ENCODE data around the gene SDHB. TPM values are rescaled to one million over a fixed set of nuclear protein-coding genes. Genes with fewer than 3 reads are reported as not detected.

The SDHB gene
- total RNA-seq, 1 experiment from 2014 or later: 243 TPM

DNA sequence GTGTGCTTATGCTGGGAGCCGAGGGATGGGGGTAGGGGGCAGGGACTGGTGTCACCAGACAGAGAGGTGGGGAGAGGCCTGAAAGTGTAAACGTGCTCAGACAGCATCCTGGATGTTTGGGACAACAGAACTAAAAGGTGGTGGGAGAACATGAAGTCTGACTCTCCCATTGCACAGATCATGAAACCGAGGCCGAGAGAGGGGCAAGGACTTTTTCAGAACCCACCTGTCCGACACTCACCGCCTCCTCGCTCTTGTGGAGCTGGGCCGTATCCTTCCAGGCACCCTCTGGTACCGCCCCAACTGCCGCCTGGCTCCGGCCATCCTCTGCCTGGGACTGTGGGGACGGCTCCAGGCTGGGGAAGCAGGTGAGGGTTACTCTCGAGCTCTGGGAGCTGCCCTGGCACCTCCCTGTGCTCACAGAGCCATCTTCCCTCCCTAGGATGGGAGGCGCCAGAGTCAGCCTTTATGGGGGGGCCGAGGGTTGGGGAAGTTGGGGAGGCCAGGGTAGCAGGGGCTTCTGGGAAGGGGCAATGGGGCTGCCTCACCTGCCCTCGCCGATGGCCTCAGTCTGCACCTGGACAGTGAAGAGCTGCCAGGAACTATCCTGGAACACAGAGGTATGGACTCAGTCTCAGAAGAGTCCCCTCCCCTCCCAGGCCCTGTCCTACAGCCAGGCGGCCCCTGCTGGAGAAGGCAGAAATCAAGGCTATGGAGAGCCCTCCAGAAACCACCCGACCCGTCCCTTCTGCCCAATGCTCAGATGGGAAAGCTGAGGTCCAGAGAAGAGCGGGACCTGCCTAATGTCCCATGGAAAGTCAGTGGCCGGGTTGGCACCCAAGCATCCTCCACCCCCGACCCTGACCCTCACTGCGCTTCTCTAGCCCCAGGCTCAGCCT lies 49.1 kb downstream of the SDHB start:
- Histone ChIP-seq H3K4me1 (peaks cover 23% of the 10 kb centered on the region), H3K4me3 (no peak overlapping the region), H3K36me3 (peaks cover 41% of the 10 kb centered on the region), H3K27ac (no peak overlapping the region), H3K9me3 (replicated peaks) (no peaks in the 10 kb centered on the region), H3K27me3 (no peaks in the 10 kb centered on the region)
- no peak for DNase-seq

DNA sequence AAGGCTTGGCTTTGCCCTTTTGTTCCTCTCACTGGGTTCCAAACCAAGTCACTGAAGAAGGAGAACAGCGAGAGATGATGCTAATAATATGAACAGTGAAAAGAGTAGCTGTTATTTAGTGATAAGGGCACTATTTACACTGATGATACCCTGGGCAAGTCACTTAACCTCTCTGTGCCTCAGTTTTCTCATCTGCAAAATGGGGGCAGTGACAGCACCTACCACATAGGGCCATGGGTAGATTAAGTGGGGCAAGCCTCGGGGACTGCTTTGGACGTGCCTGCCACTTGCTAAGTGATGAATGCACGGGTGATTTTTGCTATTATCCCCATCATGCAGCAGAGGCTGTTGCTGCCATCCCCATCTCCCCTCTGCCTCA lies 51.3 kb downstream of the SDHB start:
- no peak overlapping the region for H3K4me3 ChIP-seq
- peaks cover 59% of the 10 kb centered on the region for H3K36me3 ChIP-seq
- no peaks in the 10 kb centered on the region for H3K9me3 ChIP-seq (replicated peaks)
- no peak overlapping the region for H3K27ac ChIP-seq
- H3K4me1 ChIP-seq: peaks cover 16% of the 10 kb centered on the region
- no peak for DNase-seq
- no peaks in the 10 kb centered on the region for H3K27me3 ChIP-seq

DNA sequence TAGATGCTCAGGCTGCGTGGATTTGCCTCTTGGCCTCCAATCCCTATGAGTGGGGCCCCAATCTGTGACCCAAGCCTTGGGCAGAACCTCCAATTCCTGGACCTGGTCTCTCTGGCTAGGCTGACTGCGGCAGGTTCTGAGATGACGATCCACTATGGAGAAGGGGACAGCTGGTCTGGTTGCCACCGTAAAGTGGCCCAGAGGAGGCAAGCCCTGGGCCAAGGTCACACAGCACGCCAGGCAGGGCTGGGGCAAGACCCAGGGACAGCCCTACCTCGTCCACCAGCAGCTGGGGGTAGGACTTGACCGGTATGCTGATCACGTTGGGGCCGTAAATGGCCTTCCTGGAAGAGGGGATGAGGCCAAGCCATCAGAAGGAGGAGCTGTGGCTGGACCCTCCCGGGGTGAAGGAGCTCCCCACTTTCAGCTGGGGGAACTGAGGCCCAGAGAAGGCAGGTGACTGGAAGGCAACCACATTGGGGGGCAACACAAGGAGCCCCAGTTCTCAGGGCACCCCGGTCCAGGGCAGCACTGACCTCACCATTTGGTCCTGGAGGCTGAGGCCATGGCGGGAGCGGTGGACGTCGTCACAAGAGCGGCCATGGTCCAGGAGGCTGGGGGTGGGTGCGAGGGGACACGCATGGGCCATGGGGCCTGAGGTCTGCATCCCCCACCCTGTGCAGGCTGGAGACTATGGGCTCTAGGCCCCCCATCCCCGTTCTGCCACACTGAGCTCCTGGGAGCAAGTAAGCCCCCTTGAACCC lies 51.9 kb downstream of the SDHB start:
- Histone ChIP-seq H3K27ac (no peak overlapping the region), H3K9me3 (replicated peaks) (no peaks in the 10 kb centered on the region), H3K27me3 (no peaks in the 10 kb centered on the region), H3K36me3 (peaks cover 65% of the 10 kb centered on the region), H3K4me1 (peaks cover 16% of the 10 kb centered on the region), H3K4me3 (no peak overlapping the region)
- no peak for DNase-seq

DNA sequence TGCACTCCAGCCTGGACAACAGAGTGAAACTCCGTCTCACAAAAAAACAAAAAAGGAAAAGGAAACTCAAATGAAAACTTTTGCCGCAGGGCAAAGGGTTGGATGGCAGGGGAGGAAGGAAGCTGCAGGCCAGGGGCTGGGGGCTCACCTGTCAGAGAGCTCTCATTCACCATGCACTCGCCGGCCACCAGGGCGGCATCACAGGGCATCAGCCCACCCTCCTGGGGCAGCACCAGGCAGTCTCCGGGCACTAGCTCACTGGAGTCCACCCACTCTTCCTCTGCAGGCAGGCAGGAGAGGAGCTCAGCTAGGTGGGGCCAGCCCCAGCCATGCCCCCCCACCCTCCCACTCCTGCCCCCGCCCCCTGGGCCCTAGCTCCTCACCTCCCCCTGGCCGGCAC lies 54.0 kb downstream of the SDHB start:
- Histone ChIP-seq H3K4me3 (no peak overlapping the region), H3K9me3 (replicated peaks) (no peaks in the 10 kb centered on the region), H3K36me3 (peaks cover 76% of the 10 kb centered on the region), H3K27me3 (no peaks in the 10 kb centered on the region), H3K27ac (no peak overlapping the region), H3K4me1 (peaks cover 16% of the 10 kb centered on the region)
- no peak for DNase-seq

DNA sequence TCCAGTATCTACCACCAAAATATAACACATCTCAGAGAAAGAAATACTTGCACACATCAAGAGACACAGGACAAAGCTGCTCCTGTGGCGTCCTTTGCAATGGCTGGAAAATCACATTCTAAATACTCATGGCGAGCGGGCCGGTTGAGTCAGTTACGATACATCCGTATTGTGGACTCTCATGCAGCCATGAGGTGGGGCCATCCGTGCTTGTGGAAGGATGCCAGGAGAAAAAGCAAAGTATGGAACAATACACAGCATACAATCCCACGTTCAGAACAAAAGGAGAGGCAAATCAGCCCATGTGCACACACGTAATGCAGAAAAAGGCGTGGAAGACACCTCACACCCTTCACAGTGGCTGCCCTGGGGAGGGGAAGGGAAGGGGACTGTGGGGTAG lies 55.2 kb downstream of the SDHB start:
- Histone ChIP-seq H3K4me3 (no peak overlapping the region), H3K27ac (no peak overlapping the region), H3K27me3 (no peaks in the 10 kb centered on the region), H3K4me1 (peaks cover 9% of the 10 kb centered on the region), H3K36me3 (peaks cover 77% of the 10 kb centered on the region), H3K9me3 (replicated peaks) (no peaks in the 10 kb centered on the region)
- DNase-seq: no peak

DNA sequence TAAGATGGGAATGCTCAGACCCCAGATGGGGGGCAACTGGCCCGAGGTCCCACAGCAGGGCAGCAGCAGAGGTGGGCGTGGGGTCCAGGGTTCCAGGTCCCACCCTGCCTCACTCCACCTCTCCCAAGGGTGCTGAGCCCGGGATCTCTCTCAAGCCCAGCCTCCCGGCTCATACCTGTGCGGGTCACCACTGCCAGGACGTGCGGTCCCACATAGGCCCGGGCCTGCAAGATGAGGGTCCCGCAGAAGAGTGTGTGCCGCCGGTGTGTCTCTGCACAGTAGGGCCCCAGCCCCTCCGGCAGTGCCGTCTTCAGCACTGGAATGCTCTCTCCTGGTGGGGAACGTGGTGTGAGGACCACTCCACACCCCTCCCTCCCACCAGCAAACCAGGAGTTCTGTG lies 57.0 kb downstream of the SDHB start:
- no peak overlapping the region for H3K27ac ChIP-seq
- H3K9me3 ChIP-seq (replicated peaks): no peaks in the 10 kb centered on the region
- no peaks in the 10 kb centered on the region for H3K27me3 ChIP-seq
- no peak for DNase-seq
- no peaks in the 10 kb centered on the region for H3K4me1 ChIP-seq
- H3K4me3 ChIP-seq: no peak overlapping the region
- H3K36me3 ChIP-seq: peaks cover 68% of the 10 kb centered on the region

DNA sequence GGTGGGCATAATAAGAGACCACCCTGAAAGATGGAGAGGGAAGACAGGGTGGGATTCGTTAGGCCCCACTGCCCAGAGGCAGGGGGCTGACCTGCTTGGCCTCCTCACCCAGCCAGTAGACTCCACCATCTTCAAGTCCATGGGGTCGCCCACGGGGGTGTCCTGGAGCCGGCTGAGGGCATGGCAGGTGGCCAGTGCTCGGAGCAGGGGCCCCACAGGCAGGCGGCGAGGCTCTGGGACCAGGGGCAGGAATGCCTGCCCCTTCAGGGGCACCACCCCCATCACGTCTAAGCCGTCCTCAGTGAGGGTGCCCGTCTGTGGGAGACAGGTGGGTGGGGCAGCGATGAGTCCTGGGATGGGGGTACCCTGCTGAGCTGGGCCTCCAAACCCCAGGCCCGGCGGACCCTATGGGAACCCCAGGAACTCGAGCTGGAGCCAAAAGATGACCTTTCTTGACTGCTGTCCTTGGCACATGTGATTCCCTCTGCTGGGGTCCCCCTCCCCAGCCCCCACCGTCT lies 60.3 kb downstream of the SDHB start:
- Histone ChIP-seq H3K27ac (no peak overlapping the region), H3K27me3 (no peaks in the 10 kb centered on the region), H3K4me3 (no peak overlapping the region), H3K4me1 (no peaks in the 10 kb centered on the region), H3K9me3 (replicated peaks) (no peaks in the 10 kb centered on the region), H3K36me3 (peaks cover 63% of the 10 kb centered on the region)
- DNase-seq: no peak

DNA sequence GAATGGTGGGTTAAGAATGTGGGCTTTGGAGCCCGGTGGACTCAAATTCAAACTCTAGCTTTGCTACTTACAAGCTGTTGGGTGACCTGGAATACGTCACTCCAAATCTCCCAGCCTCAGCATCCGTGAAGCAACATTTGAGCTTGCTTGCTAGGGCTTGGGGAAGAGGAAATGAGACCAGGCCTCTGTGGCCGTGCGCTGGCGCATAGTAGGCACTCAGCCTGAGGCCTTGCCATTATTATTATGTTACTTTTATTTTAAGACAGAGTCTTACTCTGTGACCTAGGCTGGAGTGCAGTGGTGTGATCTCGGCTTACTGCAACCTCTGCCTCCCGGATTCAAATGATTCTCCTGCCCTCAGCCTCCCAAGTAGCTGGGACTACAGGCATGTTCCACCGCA lies 61.2 kb downstream of the SDHB start:
- H3K4me3 ChIP-seq: no peak overlapping the region
- no peaks in the 10 kb centered on the region for H3K9me3 ChIP-seq (replicated peaks)
- no peaks in the 10 kb centered on the region for H3K4me1 ChIP-seq
- H3K27ac ChIP-seq: no peak overlapping the region
- H3K27me3 ChIP-seq: no peaks in the 10 kb centered on the region
- DNase-seq: no peak
- H3K36me3 ChIP-seq: peaks cover 63% of the 10 kb centered on the region

DNA sequence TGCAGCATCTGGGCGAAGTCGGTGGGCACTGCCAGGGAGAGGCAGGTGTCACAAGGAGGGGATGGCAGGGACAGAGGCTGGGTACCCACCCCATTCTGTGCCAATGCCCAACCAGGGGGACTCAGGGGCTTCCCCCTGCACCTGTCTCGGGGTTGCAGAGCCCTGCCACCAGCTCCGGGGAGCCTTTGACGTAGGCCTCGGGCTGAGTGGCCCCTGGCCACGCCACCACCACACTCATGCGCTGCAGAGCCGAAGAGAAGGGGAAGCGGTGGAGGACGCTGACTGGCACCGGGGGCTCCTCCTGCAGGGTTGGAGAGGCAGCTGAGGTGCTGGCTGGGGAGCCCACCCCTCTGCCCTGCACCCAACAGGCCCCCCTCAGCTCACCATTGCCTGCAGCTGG lies 61.7 kb downstream of the SDHB start:
- Histone ChIP-seq H3K36me3 (peaks cover 65% of the 10 kb centered on the region), H3K27me3 (no peaks in the 10 kb centered on the region), H3K4me3 (no peak overlapping the region), H3K4me1 (no peaks in the 10 kb centered on the region), H3K27ac (no peak overlapping the region), H3K9me3 (replicated peaks) (no peaks in the 10 kb centered on the region)
- DNase-seq: no peak

DNA sequence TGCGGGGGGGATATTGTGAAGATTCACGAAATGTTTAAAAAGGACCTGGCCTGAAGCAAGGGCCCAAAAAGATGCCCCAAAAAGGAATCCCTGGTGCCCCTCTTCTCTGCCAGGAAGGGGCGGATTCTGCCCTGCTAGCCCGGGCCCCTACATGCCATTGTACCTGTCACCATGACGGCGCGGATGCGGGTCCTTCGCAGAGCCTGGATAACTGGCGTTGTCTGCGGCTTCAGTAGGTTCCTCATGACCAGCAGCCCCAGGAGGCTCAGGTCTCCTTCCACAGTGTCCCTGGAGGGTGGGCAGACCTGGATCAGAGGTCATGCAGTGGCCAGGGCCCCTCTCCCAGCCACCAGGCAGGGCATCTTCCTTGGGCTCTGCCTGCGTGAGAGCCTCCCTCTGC lies 62.3 kb downstream of the SDHB start:
- Histone ChIP-seq H3K4me1 (no peaks in the 10 kb centered on the region), H3K9me3 (replicated peaks) (no peaks in the 10 kb centered on the region), H3K27ac (no peak overlapping the region), H3K27me3 (no peaks in the 10 kb centered on the region), H3K4me3 (no peak overlapping the region), H3K36me3 (peaks cover 63% of the 10 kb centered on the region)
- DNase-seq: no peak

DNA sequence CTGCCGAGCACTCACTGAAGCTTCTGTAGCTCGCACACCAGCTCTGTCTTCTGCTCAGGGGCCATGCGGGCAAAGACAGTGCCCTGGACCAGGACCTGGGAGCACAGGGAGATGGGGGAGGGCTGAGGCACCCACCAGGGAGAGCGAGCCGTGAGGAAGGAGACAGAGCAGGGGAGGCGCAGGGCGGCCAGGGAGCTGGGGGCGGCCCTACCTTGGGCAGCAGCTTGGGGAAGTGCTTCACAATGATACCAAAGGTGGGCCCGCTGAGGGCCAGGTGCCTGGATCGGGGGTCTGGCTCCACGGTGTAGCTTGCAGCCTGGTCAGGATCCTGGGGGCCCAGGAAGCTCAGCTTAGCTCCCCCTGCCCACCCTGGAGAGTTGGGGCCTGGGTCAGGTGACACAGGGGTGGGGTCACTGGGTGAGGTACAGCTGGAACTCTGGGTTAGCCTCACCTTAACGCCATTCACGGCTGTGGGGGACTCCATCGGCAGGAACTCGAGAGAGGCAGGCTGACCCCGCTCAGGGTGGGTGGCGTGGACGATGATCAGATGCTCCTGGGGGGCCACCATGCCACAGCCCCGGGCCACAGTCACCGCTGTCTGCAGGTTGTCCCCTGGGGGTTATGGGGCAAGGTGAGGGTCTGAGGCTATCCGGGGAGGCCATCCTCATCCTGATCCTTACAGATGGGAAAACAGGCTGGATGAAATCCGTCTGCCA lies 64.0 kb downstream of the SDHB start:
- Histone ChIP-seq H3K36me3 (peaks cover 50% of the 10 kb centered on the region), H3K27me3 (no peaks in the 10 kb centered on the region), H3K4me1 (no peaks in the 10 kb centered on the region), H3K9me3 (replicated peaks) (no peaks in the 10 kb centered on the region), H3K27ac (no peak overlapping the region), H3K4me3 (no peak overlapping the region)
- DNase-seq: no peak

DNA sequence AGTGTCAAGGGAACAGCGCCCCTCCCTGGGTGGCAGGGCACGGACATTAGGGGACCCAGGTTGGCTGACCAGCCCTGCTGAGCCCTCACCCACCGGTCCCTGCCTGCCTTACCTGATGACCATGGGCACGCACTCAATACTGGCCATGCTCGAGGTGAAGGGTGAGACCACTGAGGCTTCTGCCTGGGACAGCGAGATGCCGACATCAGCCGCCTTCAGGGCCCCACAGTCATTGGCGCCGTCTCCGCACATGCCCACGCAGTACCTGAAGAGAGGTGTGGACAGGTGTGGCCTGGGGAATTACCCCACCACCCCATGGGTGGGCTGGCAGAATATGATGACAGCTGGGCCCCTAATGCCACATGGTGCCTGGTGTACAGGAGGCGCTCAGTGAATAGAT lies 65.6 kb downstream of the SDHB start:
- H3K36me3 ChIP-seq: peaks cover 42% of the 10 kb centered on the region
- no peak overlapping the region for H3K4me3 ChIP-seq
- H3K27ac ChIP-seq: no peak overlapping the region
- no peaks in the 10 kb centered on the region for H3K4me1 ChIP-seq
- no peaks in the 10 kb centered on the region for H3K27me3 ChIP-seq
- no peak for DNase-seq
- H3K9me3 ChIP-seq (replicated peaks): no peaks in the 10 kb centered on the region

DNA sequence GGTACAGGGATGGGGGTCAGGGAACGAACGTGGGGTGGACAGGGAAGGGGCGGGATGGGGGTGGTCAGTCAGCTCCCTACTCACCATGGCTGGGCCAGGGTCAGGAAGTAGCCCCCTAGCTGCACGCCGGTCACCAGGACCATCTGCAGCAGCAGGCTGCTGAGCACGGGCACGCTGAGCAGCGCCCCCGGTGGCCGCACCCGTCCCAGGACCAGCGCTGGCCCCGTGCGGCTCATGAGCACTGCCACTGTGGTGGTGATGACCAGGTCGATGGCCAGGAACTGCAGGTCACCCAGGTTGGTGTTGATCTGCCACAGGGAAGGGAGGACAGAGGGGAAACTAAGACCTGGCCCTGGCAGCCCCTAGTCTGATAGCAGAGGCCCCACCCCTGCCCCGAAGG lies 66.9 kb downstream of the SDHB start:
- peaks cover 42% of the 10 kb centered on the region for H3K36me3 ChIP-seq
- H3K27me3 ChIP-seq: no peaks in the 10 kb centered on the region
- H3K4me3 ChIP-seq: no peak overlapping the region
- no peak overlapping the region for H3K27ac ChIP-seq
- no peaks in the 10 kb centered on the region for H3K9me3 ChIP-seq (replicated peaks)
- no peak for DNase-seq
- no peaks in the 10 kb centered on the region for H3K4me1 ChIP-seq

DNA sequence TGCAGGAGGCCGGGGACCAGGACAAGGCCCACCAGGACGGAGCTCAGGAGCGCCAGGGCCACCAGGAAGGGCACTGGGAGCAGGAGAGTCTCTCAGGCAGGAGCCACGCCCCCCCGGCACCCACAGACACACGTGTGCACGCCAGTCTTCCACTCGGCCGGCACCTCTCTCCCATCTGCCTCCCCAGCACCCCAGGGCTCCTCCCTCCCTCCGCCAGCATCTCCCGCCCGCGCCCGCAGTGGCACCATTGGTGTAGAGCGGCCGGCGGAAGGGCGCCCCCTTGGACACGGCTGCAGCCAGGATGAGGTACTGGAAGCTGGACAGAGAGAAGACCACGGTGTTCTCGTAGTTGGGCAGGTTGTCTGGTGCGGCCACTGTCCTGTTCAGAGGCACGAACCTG lies 67.3 kb downstream of the SDHB start:
- Histone ChIP-seq H3K4me3 (no peak overlapping the region), H3K36me3 (peaks cover 42% of the 10 kb centered on the region), H3K27me3 (no peaks in the 10 kb centered on the region), H3K9me3 (replicated peaks) (no peaks in the 10 kb centered on the region), H3K4me1 (no peaks in the 10 kb centered on the region), H3K27ac (no peak overlapping the region)
- DNase-seq: no peak

DNA sequence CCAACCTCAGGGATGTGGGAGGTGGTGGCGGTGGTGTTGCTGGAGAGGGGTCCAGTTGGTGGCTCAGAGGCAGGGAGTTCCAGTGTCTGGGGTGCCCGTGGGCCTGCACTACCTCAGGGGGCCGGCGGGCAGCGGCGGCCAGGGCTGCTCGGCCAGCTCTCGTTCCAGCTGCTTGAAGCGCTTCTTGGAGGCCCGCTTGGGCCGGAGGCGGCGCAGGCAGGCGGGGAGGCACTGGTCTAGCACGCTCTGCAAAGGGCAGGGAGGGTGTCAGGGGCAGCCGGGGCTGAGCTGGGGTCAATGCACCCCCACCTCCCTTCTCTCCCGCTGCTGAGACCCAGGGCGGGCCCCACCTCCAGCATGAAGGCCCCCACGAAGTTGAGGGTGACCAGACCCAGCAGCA lies 67.7 kb downstream of the SDHB start:
- Histone ChIP-seq H3K4me1 (no peaks in the 10 kb centered on the region), H3K27ac (no peak overlapping the region), H3K9me3 (replicated peaks) (no peaks in the 10 kb centered on the region), H3K4me3 (no peak overlapping the region), H3K36me3 (peaks cover 39% of the 10 kb centered on the region), H3K27me3 (no peaks in the 10 kb centered on the region)
- no peak for DNase-seq
